Measurements from ENCODE around the gene MAP4.
"Not testable (repeated sequence)": the region's sequence is repeated elsewhere in the genome, so short reads cannot be mapped to it uniquely, and the experiment has no call there.

MAP4 gene

DNA sequence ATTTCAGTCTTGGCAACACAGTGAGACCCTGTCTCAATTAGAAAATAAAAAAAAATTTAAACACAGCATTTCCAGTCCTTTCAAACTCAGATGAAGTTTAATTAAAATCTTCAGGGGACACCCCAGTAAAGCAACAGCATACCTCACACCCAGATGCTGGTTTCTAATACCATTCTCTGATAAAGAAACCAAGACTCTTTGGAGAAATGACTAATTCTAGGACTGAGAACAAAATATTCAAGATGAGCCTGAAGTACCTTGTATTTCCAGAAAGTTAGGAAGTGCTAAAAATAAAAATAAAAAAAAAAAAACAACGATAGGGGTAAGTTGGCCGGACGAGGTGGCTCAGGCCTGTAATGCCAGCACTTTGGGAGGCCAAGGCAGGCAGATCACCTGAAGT, 14.0 kb upstream of the MAP4 start:
- DNase-seq, result no peak
- TF ChIP-seq POLR2A (IDR thresholded peaks at IDR 0.05; ENCODE audit: low read length), result no peak
- TF ChIP-seq GATA1 (IDR thresholded peaks at IDR 0.05; ENCODE audit: low read depth, low read length), result no peak

DNA sequence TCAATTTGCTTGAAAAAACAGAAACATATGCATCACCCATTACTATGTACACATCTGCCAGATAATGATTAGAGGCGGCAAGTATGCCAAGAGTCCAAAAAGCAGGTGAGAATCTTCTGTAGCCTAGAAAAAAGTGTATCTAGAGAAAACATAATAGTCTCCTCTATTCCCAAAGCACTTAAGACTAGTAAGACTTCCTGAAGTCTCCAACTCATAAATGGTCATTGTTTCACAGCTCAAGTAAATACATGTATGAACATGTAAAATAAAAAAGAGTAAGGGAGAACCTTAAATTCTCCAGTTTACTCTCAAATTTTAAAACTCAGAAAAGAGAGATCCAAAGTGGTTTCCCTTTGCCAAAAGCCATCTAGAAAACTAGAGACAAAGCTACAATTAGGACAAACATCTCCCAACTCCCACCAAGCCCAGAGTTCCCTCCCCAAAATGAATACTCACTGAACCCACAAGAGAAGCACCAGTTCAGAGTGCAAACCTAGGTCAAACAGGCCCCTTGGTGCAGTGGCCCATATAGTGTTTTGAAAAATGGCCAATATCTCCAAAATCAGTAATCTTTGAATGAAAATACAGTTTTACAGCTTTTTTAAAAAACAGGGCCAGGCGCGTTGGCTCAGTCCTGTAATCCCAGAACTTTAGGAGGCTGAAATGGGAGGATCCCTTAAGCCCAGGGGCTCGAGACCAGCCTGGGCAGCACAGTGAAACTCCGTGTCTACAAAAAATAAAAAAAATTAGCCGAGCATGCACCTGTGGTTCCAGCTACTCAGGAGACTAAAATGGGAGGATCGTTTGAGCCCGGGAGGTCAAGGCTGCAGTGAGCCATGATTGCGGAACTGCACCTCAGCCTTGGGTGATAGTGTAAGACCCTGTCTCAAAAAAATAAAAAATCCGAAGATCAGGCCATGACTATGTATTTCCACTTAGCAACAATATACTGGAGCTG, 11.0 kb upstream of the MAP4 start:
- DNase-seq, result no peak
- TF ChIP-seq GATA1 (IDR thresholded peaks at IDR 0.05; ENCODE audit: low read depth, low read length) (no peak), POLR2A (IDR thresholded peaks at IDR 0.05; ENCODE audit: low read length) (no peak)

DNA sequence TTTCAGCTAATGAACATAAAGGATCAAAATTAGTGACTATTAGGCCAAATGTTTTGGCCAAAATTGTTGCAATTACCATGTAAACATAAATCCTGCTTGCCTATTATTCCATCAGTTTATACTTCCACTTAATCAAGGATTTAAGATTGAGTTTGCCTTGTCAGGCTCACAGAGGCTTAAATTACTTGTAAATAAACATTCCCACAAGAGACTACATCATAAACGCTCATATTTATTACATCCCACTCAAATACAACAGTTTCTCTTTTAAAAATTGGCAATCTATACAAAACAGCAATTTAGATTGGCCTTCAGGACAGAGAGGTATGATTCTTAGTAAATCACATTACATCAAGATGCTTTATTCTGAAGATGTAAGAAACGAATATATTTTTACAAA, 9.9 kb upstream of the MAP4 start:
- TF ChIP-seq GATA1 (IDR thresholded peaks at IDR 0.05; ENCODE audit: low read depth, low read length), result no peak
- no peak for TF ChIP-seq POLR2A (IDR thresholded peaks at IDR 0.05; ENCODE audit: low read length)
- no peak for DNase-seq

DNA sequence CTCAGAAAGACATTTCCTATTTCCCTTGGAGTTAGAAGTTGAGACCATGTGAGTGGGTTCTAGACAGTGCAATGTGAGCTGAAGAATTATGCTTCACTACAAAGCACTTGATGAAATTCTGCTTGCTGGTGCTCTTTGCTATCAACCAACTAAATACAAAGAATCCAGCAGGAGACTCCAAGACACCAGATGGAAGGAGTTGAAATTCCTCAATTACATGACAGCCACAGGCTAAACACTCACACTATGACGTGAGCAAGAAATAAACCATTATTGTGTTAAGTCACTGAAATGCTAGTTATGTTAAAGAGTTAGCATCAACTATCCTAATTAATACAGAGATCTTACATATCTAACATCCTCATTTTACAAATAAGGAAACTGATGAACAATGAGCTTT, 8.2 kb upstream of the MAP4 start:
- no peak for TF ChIP-seq GATA1 (IDR thresholded peaks at IDR 0.05; ENCODE audit: low read depth, low read length)
- no peak for TF ChIP-seq POLR2A (IDR thresholded peaks at IDR 0.05; ENCODE audit: low read length)
- DNase-seq, result no peak

GRCh38 chr3:48023377-48023776, 7.2 kb upstream of the MAP4 start:
- TF ChIP-seq POLR2A (IDR thresholded peaks at IDR 0.05; ENCODE audit: low read length), result no peak
- no peak for TF ChIP-seq GATA1 (IDR thresholded peaks at IDR 0.05; ENCODE audit: low read depth, low read length)
- DNase-seq, result no peak

DNA sequence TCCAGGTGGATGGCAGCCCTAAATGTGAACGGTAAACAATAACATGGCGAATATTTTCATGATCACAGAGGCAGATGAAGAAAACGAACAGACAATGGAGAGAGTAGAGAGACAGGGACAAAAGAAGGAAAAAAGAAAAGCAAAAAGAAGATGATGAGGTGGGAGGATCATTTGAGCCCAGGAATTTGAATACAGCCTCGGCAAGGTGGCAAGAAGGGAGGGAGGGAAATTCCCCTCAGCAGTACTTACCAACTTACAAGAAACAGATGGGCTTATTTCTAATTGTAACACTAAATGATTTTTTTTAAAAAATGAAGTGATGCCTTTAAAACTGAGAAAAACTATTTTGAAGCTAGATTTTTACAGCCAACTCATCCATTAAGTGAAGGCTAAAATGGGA, 6.0 kb upstream of the MAP4 start:
- DNase-seq, result no peak
- TF ChIP-seq GATA1 (IDR thresholded peaks at IDR 0.05; ENCODE audit: low read depth, low read length) (no peak), POLR2A (IDR thresholded peaks at IDR 0.05; ENCODE audit: low read length) (no peak)

- DNase-seq, result peak in 1 of 2 experiments; percentile 21
- no peak for TF ChIP-seq POLR2A (IDR thresholded peaks at IDR 0.05; ENCODE audit: low read length)
- no peak for TF ChIP-seq GATA1 (IDR thresholded peaks at IDR 0.05; ENCODE audit: low read depth, low read length)
These were observed 2.6 kb upstream of the MAP4 start for GRCh38 chr3:48018841-48019240.

DNA sequence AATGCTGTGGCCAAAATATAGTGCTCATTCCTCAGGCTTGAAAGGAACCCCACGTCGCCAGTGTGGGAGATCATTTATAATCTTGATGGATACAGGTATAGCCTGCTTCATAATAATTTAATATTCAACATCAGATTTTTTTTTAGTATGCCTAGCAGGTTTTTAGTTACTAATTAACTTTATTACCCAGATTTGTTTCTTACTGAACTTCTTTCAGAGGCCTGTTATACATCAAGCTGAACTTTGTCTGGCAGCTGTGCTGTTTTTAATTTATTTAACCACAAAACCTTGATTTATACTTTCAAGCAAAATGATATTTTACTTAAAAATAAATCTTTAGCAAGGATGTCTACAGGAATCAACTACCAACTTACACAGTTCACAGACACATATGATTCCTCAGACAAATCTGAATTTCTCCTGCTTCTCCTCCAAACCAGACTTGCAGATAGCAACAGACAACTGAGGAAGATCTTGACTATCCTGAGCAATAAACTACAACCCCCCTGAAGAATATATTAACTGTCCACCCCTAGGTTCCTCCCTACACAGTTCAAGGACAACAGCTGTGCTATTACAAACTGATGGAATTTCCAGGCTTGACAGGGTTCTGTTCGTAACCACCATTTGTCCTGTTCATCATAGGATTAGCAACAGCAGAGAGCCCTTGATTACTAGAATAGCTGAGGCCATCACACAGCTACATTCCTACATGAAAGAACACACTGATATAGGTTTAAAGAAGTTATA, 610 bp downstream of the MAP4 start:
- no peak for TF ChIP-seq POLR2A (IDR thresholded peaks at IDR 0.05; ENCODE audit: low read length)
- TF ChIP-seq GATA1 (IDR thresholded peaks at IDR 0.05; ENCODE audit: low read depth, low read length), result no peak
- DNase-seq, result no peak

GRCh38 chr3:48014358-48014757, 1.9 kb downstream of the MAP4 start:
- peak in 1 of 2 experiments; percentile 37 for DNase-seq
- TF ChIP-seq POLR2A (IDR thresholded peaks at IDR 0.05; ENCODE audit: low read length), result no peak
- TF ChIP-seq GATA1 (IDR thresholded peaks at IDR 0.05; ENCODE audit: low read depth, low read length), result no peak

DNA sequence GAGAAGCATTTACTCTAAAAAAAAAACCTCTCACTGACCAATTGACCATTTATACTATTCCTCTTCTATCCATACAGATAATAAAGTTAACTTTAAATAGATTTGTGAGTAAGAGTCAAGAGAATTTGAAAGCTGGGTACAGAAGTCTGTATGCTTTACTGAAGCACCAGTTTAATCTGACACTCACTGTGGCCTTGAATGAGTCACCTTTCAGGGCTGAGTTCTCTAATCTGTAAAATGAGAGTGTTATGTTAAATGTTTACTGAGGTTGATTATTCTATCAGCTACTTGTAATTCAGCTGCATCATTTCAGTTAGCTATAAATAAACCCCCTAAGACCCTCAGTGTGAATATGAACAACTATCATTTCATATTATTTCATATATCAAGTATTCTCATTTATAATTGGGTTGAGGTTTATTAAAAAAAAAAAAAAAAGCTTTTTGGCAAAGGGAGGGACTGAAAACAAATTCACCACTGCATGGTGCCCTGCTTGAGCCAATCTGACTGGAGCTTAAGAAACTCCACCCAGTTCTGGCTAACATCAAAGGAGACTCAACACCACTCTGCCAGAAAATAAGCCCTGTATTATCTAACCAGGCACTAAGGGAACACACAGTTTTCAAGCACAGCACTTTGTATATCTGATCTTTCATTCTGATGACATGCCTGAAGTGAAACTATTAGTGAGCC, 2.8 kb downstream of the MAP4 start:
- peak; percentile 76 to 79 for DNase-seq
- TF ChIP-seq POLR2A (IDR thresholded peaks at IDR 0.05; ENCODE audit: low read length), result no peak
- no peak for TF ChIP-seq GATA1 (IDR thresholded peaks at IDR 0.05; ENCODE audit: low read depth, low read length)

- no peak for TF ChIP-seq POLR2A (IDR thresholded peaks at IDR 0.05; ENCODE audit: low read length)
- TF ChIP-seq GATA1 (IDR thresholded peaks at IDR 0.05; ENCODE audit: low read depth, low read length), result no peak
- DNase-seq, result peak in 1 of 2 experiments; percentile 20
These were observed 3.6 kb downstream of the MAP4 start for GRCh38 chr3:48012659-48013058.

DNA sequence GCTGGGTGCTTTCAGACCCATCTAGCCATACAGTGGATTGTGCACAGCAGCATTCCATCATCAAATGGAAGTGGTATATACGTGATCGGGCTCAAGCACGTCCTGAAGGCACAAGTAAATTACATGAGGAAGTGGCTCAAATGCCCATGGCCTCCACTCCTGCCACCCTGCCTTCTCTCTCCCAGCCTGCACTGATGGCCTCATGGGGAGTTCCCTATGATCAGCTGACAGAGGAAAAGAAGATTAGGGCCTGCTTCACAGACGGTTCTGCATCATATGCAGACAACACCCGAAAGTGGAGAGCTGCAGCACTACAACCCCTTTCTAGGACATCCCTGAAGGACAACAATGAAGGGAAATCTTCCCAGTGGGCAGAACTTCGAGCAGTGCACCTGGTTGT, 8.2 kb downstream of the MAP4 start:
- peak; percentile 35 to 45 for DNase-seq

- DNase-seq, result not testable (repeated sequence)
These were observed 8.9 kb downstream of the MAP4 start for GRCh38 chr3:48007361-48007760.

GRCh38 chr3:48006794-48007193, 9.4 kb downstream of the MAP4 start:
- not testable (repeated sequence) for DNase-seq

All from erythroblast (primary cell).